HEK293T (cell line): ENCODE results near the gene FASTKD2.

Source experiments
- CTCF ChIA-PET: fragments of 350-600 bp; formaldehyde crosslinking; extraction: SDS; loops from one replicate; lab custom pipeline; 2021; ENCODE audit warnings: antibody characterized with exemption, inconsistent platforms; lab: Yijun Ruan, JAX
- POLR2A ChIA-PET: fragments of 350-600 bp; formaldehyde crosslinking; extraction: SDS; loops from one replicate; lab custom pipeline; 2020; ENCODE audit warnings: antibody characterized with exemption, inconsistent platforms; lab: Yijun Ruan, JAX
- DNase-seq: peaks from one replicate; pipeline ENCODE4 v3.0.0; 2012; ENCODE audit warnings: mixed read lengths; ENCODE audit errors: extremely low spot score
- ARNT ChIP-seq: fragments of 450-650 bp; IDR thresholded peaks from 2 replicates; pipeline ENCODE4 v1.6.1; 2017; ENCODE audit warnings: mild to moderate bottlenecking
- BHLHE40 ChIP-seq: fragments of 450-650 bp; IDR thresholded peaks from 2 replicates; pipeline ENCODE4 v1.6.1; 2016; ENCODE audit warnings: mild to moderate bottlenecking, moderate library complexity, borderline replicate concordance
- CTBP1 ChIP-seq: fragments of 450-650 bp; IDR thresholded peaks from 2 replicates; pipeline ENCODE4 v1.6.1; 2016; ENCODE audit warnings: borderline replicate concordance
- ELF4 ChIP-seq: fragments of 450-650 bp; IDR thresholded peaks from 2 replicates; pipeline ENCODE4 v1.6.1; 2017; ENCODE audit warnings: antibody characterized with exemption
- FOXA1 ChIP-seq: fragments of 450-650 bp; IDR thresholded peaks from 2 replicates; pipeline ENCODE4 v1.6.1; 2016; ENCODE audit warnings: mild to moderate bottlenecking
- FOXK2 ChIP-seq: fragments of 450-650 bp; IDR thresholded peaks from 2 replicates; pipeline ENCODE4 v1.6.1; 2016; ENCODE audit warnings: mild to moderate bottlenecking
- FOXM1 ChIP-seq: fragments of 450-650 bp; IDR thresholded peaks from 2 replicates; pipeline ENCODE4 v1.6.1; 2017; ENCODE audit warnings: mild to moderate bottlenecking, borderline replicate concordance
- HDGF ChIP-seq: fragments of 450-650 bp; IDR thresholded peaks from 2 replicates; pipeline ENCODE4 v1.6.1; 2017; ENCODE audit warnings: antibody characterized with exemption, borderline replicate concordance
- L3MBTL2 ChIP-seq: fragments of 450-650 bp; conservative IDR thresholded peaks from 2 replicates; pipeline ENCODE4 v1.6.1; 2016; ENCODE audit warnings: mild to moderate bottlenecking
- LEF1 ChIP-seq: fragments of 450-650 bp; IDR thresholded peaks from 2 replicates; pipeline ENCODE4 v1.6.1; 2017; ENCODE audit warnings: mild to moderate bottlenecking, borderline replicate concordance
- NFRKB ChIP-seq: fragments of 450-650 bp; IDR thresholded peaks from 2 replicates; pipeline ENCODE4 v1.6.1; 2016; ENCODE audit warnings: mild to moderate bottlenecking, moderate library complexity
- PKNOX1 ChIP-seq: fragments of 450-650 bp; IDR thresholded peaks from 2 replicates; pipeline ENCODE4 v1.6.1; 2016
- SP1 ChIP-seq: fragments of 450-650 bp; IDR thresholded peaks from 2 replicates; pipeline ENCODE4 v1.6.1; 2017
- SUZ12 ChIP-seq: fragments of 450-650 bp; IDR thresholded peaks from 2 replicates; pipeline ENCODE4 v1.6.1; 2016; ENCODE audit warnings: mild to moderate bottlenecking
- TARDBP ChIP-seq: fragments of 450-650 bp; IDR thresholded peaks from 2 replicates; pipeline ENCODE4 v1.6.1; 2016
- ZNF384 ChIP-seq: fragments of 450-650 bp; IDR thresholded peaks from 2 replicates; pipeline ENCODE4 v1.6.1; 2016

Gene FASTKD2

GRCh38 chr2:206784559-206785353 is 19.4 kb downstream of the FASTKD2 start:
- no peak for DNase-seq
- POLR2A ChIA-PET: no interaction called here
- CTCF ChIA-PET: no interaction called here
- no peak for TF ChIP-seq SUZ12
- TF ChIP-seq ZNF384: no peak
- no peak for TF ChIP-seq BHLHE40
- no peak for TF ChIP-seq SP1
- TF ChIP-seq PKNOX1: no peak

GRCh38 chr2:206790311-206790935 is 25.0 kb downstream of the FASTKD2 start:
- ChIA-PET POLR2A (no interaction called here), CTCF (no interaction called here)
- TF ChIP-seq PKNOX1 (no peak), TARDBP (no peak), ZNF384 (no peak), ARNT (no peak), NFRKB (no peak), FOXK2 (no peak), BHLHE40 (no peak), FOXA1 (no peak), ELF4 (no peak), LEF1 (no peak), L3MBTL2 (no peak), CTBP1 (no peak), SUZ12 (no peak)
- no peak for DNase-seq

GRCh38 chr2:206792645-206793044 is 27.2 kb downstream of the FASTKD2 start:
- ChIA-PET POLR2A (no interaction called here), CTCF (no interaction called here)
- no peak for DNase-seq
- TF ChIP-seq ZNF384 (no peak), SP1 (no peak), NFRKB (no peak), FOXA1 (no peak), SUZ12 (no peak), CTBP1 (no peak), BHLHE40 (no peak), ELF4 (no peak), FOXM1 (no peak), LEF1 (no peak), ARNT (no peak), HDGF (no peak), PKNOX1 (no peak)

- no peak for DNase-seq
- CTCF ChIA-PET: no interaction called here
- TF ChIP-seq SUZ12 (no peak), FOXK2 (no peak), SP1 (no peak), NFRKB (no peak), L3MBTL2 (no peak), ELF4 (no peak), FOXM1 (no peak), ZNF384 (no peak)
- POLR2A ChIA-PET: no interaction called here
These were observed 32.0 kb downstream of the FASTKD2 start for GRCh38 chr2:206797376-206797775.

- ChIA-PET CTCF (no interaction called here), POLR2A (no interaction called here)
- no peak for DNase-seq
- TF ChIP-seq L3MBTL2 (no peak), FOXK2 (no peak), ZNF384 (no peak), PKNOX1 (no peak), TARDBP (no peak), CTBP1 (no peak), SP1 (no peak), NFRKB (no peak), LEF1 (no peak), ELF4 (no peak), FOXM1 (no peak), BHLHE40 (no peak), FOXA1 (no peak), HDGF (no peak), SUZ12 (no peak), ARNT (no peak)
These were observed 32.6 kb downstream of the FASTKD2 start for GRCh38 chr2:206798000-206798399.

- ChIA-PET CTCF (interaction anchor here (0.7 to 0.9 kb wide), 2 partner anchors 38 to 184 kb away, joined by 3 read pairs; no protein-coding TSS in a partner anchor), POLR2A (no interaction called here)
- DNase-seq: no peak
- no peak for TF ChIP-seq PKNOX1
- TF ChIP-seq SUZ12: no peak
- no peak for TF ChIP-seq CTBP1
- TF ChIP-seq BHLHE40: no peak
- no peak for TF ChIP-seq ELF4
- TF ChIP-seq NFRKB: no peak
- TF ChIP-seq FOXK2: no peak
- TF ChIP-seq ARNT: no peak
- TF ChIP-seq SP1: no peak
These were observed 33.7 kb downstream of the FASTKD2 start for GRCh38 chr2:206799083-206799482.
